ENCODE data around the gene BMPER.

BMPER gene

GRCh38 chr7:34059136-34059828 lies 153.9 kb downstream of the BMPER start:
- DNase-seq = peak in 51 of 58 donors; percentile 7 to 85 (median 50)

GRCh38 chr7:34060196-34060947 lies 155.0 kb downstream of the BMPER start:
- no peak for DNase-seq

GRCh38 chr7:34061149-34061548 lies 155.8 kb downstream of the BMPER start:
- DNase-seq = no peak

- no peak for DNase-seq
These were observed 157.0 kb downstream of the BMPER start for GRCh38 chr7:34062341-34062740.

- DNase-seq = no peak
These were observed 157.5 kb downstream of the BMPER start for GRCh38 chr7:34062826-34063225.

- no peak for DNase-seq
These were observed 159.3 kb downstream of the BMPER start for GRCh38 chr7:34064519-34065158.

GRCh38 chr7:34066411-34066810 lies 161.1 kb downstream of the BMPER start:
- DNase-seq = no peak

GRCh38 chr7:34067005-34067778 lies 161.9 kb downstream of the BMPER start:
- DNase-seq = peak in 1 of 58 donors; percentile 31

- no peak for DNase-seq
These were observed 164.3 kb downstream of the BMPER start for GRCh38 chr7:34069676-34070075.

- no peak for DNase-seq
These were observed 165.4 kb downstream of the BMPER start for GRCh38 chr7:34070511-34071323.

GRCh38 chr7:34073676-34074075 lies 168.3 kb downstream of the BMPER start:
- no peak for DNase-seq

- DNase-seq = no peak
These were observed 169.1 kb downstream of the BMPER start for GRCh38 chr7:34074421-34074820.

GRCh38 chr7:34075523-34076370 lies 170.4 kb downstream of the BMPER start:
- DNase-seq = no peak

- DNase-seq = no peak
These were observed 171.8 kb downstream of the BMPER start for GRCh38 chr7:34077168-34077567.

GRCh38 chr7:34078864-34079263 lies 173.5 kb downstream of the BMPER start:
- no peak for DNase-seq

- DNase-seq = no peak
These were observed 175.2 kb downstream of the BMPER start for GRCh38 chr7:34080513-34080912.

GRCh38 chr7:34081935-34082334 lies 176.6 kb downstream of the BMPER start:
- no peak for DNase-seq

- DNase-seq = no peak
These were observed 178.1 kb downstream of the BMPER start for GRCh38 chr7:34083440-34083839.

GRCh38 chr7:34084651-34085050 lies 179.3 kb downstream of the BMPER start:
- no peak for DNase-seq

GRCh38 chr7:34086064-34086463 lies 180.7 kb downstream of the BMPER start:
- DNase-seq = no peak

Data from anterior cingulate cortex (tissue), 58 donors.